ENCODE measurements around the gene FAM163A.

Gene FAM163A

DNA sequence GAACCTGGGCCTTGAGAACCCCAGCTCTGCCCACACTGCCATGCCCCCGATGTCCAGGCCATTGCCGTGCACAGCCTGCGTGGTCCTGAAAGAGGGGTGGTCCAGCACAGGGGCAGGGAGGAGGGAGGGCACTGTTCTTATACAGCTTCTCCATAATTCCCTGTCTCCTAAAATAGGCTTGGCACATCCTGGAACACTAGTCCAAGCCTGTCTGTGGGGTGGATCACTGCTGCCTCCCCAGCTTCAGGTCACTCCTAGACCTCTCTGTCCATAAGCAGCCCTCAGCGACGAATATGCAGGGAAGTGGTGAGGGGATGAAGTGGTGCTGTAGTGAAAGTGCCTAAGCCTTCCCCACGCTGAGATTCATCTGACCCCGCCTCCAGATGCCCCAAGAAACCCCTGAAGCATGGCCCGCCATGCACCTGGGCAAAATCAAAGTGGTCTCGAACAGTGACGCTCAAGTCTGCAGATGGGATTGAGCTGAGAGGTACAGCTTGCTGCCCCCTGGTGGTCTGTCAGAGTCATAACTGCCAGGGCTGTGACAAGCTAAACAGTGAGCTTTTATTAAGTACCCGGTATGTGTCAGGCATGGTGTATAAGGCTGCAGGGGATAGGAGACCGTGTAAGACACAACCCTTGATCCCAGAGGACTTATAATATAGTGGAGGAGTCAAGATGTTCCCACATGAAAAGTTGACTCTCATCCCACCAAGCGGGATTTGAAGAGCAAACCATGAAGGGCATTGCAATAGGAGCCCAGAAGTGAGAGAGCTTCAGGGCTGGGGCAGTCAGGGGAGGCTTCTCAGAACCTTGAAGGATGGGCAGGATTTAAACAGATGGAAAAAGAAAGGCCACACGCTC is 66.6 kb downstream of the FAM163A start:
- no peak overlapping the region for H2BK120ac ChIP-seq (ENCODE audit: low read depth, low read length)
- no peaks in the 10 kb centered on the region for H3K36me3 ChIP-seq (ENCODE audit: control insufficient read depth, insufficient read depth, low read length)
- H3K4ac ChIP-seq (ENCODE audit: low read depth, low read length), result no peak overlapping the region
- peak overlapping the region; percentile 49 for H3K56ac ChIP-seq (ENCODE audit: low read length)
- no peak overlapping the region for H2BK15ac ChIP-seq (replicated peaks; ENCODE audit: low read depth)
- H3K18ac ChIP-seq (ENCODE audit: low read length), result no peak overlapping the region
- H3K23ac ChIP-seq (ENCODE audit: low read length), result no peak overlapping the region
- DNase-seq, result peak; percentile 85
- no peaks in the 10 kb centered on the region for H3K27me3 ChIP-seq (ENCODE audit: insufficient read depth, low read length, poor library complexity)
- no peak overlapping the region for H3K4me2 ChIP-seq (ENCODE audit: low read length)
- WGBS (ENCODE audit: extremely low coverage, insufficient coverage, low lambda C conversion rate), result no CpG with 5 or more reads among the region's 14 CpGs
- no peak overlapping the region for H2AK5ac ChIP-seq (ENCODE audit: low read length)
- no peaks in the 10 kb centered on the region for H3K79me2 ChIP-seq (ENCODE audit: control insufficient read depth, insufficient read depth, low read length)
- H4K8ac ChIP-seq (ENCODE audit: low read depth, low read length), result no peak overlapping the region
- H3K4me3 ChIP-seq (ENCODE audit: low read length), result no peak overlapping the region
- no peak overlapping the region for H3K27ac ChIP-seq (ENCODE audit: low read depth, low read length)
- no peaks in the 10 kb centered on the region for H3K79me1 ChIP-seq (ENCODE audit: low read length)
- no peak overlapping the region for H3K9ac ChIP-seq (ENCODE audit: low read length)
- H2BK5ac ChIP-seq (ENCODE audit: low read length), result no peak overlapping the region
- H4K5ac ChIP-seq (ENCODE audit: low read length), result no peak overlapping the region
- no peaks in the 10 kb centered on the region for H3K4me1 ChIP-seq (ENCODE audit: control insufficient read depth, low read depth, low read length)

DNA sequence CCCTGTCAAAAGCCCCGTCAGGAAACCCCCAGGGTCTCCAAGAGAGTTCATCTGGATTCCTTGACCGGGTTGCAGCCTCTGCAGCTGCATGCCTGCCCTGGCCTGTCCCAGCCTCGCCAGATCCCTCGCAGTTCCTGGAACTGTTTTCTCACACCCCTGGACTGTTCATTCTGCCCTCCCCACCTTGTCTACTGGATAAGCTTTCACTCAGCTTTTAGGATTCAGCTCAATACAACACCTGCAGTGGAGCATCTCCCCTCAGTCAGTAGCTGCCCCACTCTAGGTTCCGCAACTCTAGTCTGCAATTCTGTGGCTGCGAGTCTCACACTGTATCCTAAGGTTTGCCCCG is 67.2 kb downstream of the FAM163A start:
- DNase-seq, result no peak
- Histone ChIP-seq H3K79me1 (ENCODE audit: low read length) (no peaks in the 10 kb centered on the region), H3K4me3 (ENCODE audit: low read length) (no peak overlapping the region), H3K9ac (ENCODE audit: low read length) (no peak overlapping the region), H2BK5ac (ENCODE audit: low read length) (no peak overlapping the region), H2BK120ac (ENCODE audit: low read depth, low read length) (no peak overlapping the region), H3K56ac (ENCODE audit: low read length) (no peak overlapping the region), H3K27ac (ENCODE audit: low read depth, low read length) (no peak overlapping the region), H3K4ac (ENCODE audit: low read depth, low read length) (no peak overlapping the region), H3K4me1 (ENCODE audit: control insufficient read depth, low read depth, low read length) (no peaks in the 10 kb centered on the region), H3K79me2 (ENCODE audit: control insufficient read depth, insufficient read depth, low read length) (no peaks in the 10 kb centered on the region), H3K27me3 (ENCODE audit: insufficient read depth, low read length, poor library complexity) (no peaks in the 10 kb centered on the region), H2BK15ac (replicated peaks; ENCODE audit: low read depth) (no peak overlapping the region), H3K4me2 (ENCODE audit: low read length) (no peak overlapping the region), H4K8ac (ENCODE audit: low read depth, low read length) (no peak overlapping the region), H2AK5ac (ENCODE audit: low read length) (no peak overlapping the region), H4K5ac (ENCODE audit: low read length) (no peak overlapping the region), H3K36me3 (ENCODE audit: control insufficient read depth, insufficient read depth, low read length) (no peaks in the 10 kb centered on the region), H3K18ac (ENCODE audit: low read length) (no peak overlapping the region), H3K23ac (ENCODE audit: low read length) (no peak overlapping the region)
- no CpG with 5 or more reads among the region's 7 CpGs for WGBS (ENCODE audit: extremely low coverage, insufficient coverage, low lambda C conversion rate)

DNA sequence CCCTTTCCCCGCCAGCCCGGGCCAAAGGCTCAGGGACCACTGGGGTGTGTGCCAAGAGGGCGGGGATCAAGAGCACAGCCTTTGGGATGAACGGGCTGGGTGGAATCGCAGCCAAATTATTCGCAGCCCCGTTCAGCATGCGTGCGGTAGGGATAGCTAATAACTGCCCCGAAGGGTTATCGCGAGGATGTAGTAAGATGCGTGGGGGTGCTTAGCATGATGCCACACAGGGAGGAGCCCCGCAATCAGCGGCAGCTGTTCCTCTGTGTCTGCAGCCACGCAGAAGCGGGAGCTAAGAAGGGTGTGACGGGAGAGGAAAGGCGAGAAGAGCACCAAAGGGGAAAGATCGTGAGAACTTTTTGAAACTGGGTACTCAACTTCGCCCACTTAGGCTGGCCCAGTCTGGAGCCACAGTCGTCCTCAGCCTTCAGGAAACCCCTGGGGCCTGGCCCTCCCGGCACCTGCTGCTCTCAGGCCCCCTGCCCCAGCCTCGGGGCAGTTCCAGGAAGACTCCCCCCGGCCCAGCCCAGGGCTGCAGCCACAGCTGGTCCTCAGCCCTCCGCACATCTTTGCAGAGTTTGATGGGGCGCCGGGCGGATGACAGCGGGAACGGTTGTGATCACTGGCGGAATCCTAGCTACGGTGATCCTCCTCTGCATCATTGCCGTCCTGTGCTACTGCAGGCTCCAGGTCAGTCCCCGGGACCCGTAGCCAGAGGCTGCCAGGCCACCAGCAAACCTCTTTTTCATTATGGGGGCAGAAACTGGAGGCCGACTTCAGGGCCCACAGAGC is 69.6 kb downstream of the FAM163A start:
- Histone ChIP-seq H4K5ac (ENCODE audit: low read length) (no peak overlapping the region), H3K4me3 (ENCODE audit: low read length) (no peak overlapping the region), H3K27ac (ENCODE audit: low read depth, low read length) (no peak overlapping the region), H3K56ac (ENCODE audit: low read length) (no peak overlapping the region), H3K79me1 (ENCODE audit: low read length) (no peaks in the 10 kb centered on the region), H3K23ac (ENCODE audit: low read length) (no peak overlapping the region), H3K9ac (ENCODE audit: low read length) (no peak overlapping the region), H3K4me1 (ENCODE audit: control insufficient read depth, low read depth, low read length) (no peaks in the 10 kb centered on the region), H3K36me3 (ENCODE audit: control insufficient read depth, insufficient read depth, low read length) (no peaks in the 10 kb centered on the region), H2BK5ac (ENCODE audit: low read length) (no peak overlapping the region), H2AK5ac (ENCODE audit: low read length) (no peak overlapping the region), H3K18ac (ENCODE audit: low read length) (no peak overlapping the region), H3K4ac (ENCODE audit: low read depth, low read length) (no peak overlapping the region), H3K27me3 (ENCODE audit: insufficient read depth, low read length, poor library complexity) (no peaks in the 10 kb centered on the region), H2BK15ac (replicated peaks; ENCODE audit: low read depth) (no peak overlapping the region), H4K8ac (ENCODE audit: low read depth, low read length) (no peak overlapping the region), H3K79me2 (ENCODE audit: control insufficient read depth, insufficient read depth, low read length) (no peaks in the 10 kb centered on the region), H3K4me2 (ENCODE audit: low read length) (no peak overlapping the region), H2BK120ac (ENCODE audit: low read depth, low read length) (no peak overlapping the region)
- no CpG with 5 or more reads among the region's 37 CpGs for WGBS (ENCODE audit: extremely low coverage, insufficient coverage, low lambda C conversion rate)
- no peak for DNase-seq

DNA sequence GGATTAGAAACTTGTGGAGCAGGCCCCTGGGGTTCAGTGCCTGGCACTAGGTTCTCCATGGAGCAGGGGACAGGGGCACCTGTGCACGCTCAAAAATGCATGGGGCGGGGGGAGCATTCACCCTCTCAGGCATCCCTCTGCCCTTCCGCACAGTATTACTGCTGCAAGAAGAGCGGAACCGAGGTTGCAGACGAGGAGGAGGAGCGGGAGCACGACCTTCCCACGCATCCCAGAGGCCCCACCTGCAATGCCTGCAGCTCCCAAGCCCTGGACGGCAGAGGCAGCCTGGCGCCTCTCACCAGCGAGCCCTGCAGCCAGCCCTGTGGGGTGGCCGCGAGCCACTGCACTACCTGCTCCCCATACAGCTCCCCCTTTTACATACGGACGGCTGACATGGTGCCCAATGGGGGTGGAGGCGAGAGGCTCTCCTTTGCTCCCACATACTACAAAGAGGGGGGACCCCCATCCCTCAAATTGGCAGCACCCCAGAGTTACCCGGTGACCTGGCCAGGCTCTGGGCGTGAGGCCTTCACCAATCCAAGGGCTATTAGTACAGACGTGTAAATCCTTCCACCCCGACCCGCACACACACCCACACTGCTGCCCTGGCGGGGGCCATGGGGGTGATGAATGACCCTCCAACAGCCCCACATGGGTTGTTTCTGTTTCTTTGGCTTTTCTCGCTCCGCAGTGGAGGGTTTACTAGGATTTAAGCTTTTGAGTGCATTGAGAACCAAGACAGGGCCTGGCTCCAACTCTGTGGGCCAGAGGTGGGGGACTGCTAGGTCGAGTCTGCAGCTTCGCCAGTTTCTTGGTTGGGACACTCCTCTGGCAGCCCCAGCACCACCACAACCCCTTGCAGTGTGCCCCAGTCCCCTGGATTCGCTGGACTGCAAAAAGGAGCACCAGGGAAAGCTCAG is 70.8 kb downstream of the FAM163A start:
- Histone ChIP-seq H3K4me2 (ENCODE audit: low read length) (no peak overlapping the region), H3K4me1 (ENCODE audit: control insufficient read depth, low read depth, low read length) (no peaks in the 10 kb centered on the region), H3K23ac (ENCODE audit: low read length) (no peak overlapping the region), H3K4ac (ENCODE audit: low read depth, low read length) (no peak overlapping the region), H3K56ac (ENCODE audit: low read length) (no peak overlapping the region), H4K8ac (ENCODE audit: low read depth, low read length) (no peak overlapping the region), H2BK5ac (ENCODE audit: low read length) (no peak overlapping the region), H3K27ac (ENCODE audit: low read depth, low read length) (no peak overlapping the region), H2BK15ac (replicated peaks; ENCODE audit: low read depth) (no peak overlapping the region), H3K36me3 (ENCODE audit: control insufficient read depth, insufficient read depth, low read length) (no peaks in the 10 kb centered on the region), H2BK120ac (ENCODE audit: low read depth, low read length) (no peak overlapping the region), H4K5ac (ENCODE audit: low read length) (no peak overlapping the region), H3K9ac (ENCODE audit: low read length) (no peak overlapping the region), H3K18ac (ENCODE audit: low read length) (no peak overlapping the region), H3K27me3 (ENCODE audit: insufficient read depth, low read length, poor library complexity) (no peaks in the 10 kb centered on the region), H3K79me1 (ENCODE audit: low read length) (no peaks in the 10 kb centered on the region), H2AK5ac (ENCODE audit: low read length) (no peak overlapping the region), H3K79me2 (ENCODE audit: control insufficient read depth, insufficient read depth, low read length) (no peaks in the 10 kb centered on the region), H3K4me3 (ENCODE audit: low read length) (no peak overlapping the region)
- no peak for DNase-seq
- WGBS (ENCODE audit: extremely low coverage, insufficient coverage, low lambda C conversion rate), result no CpG with 5 or more reads among the region's 28 CpGs

DNA sequence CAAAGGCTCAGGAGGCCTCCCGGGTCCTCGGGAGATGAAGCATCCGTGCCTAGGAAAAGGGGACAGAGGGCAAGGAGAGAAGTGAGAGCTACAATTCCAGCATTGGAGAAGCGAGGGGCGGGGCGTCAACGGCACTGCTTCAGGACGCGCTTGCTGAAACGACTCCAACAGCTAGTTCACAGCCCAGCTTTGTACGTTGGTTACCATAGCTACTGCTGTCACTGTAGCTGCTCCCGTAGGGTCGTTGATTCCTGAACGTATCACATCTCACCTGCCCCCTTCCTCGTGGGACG is 71.4 kb downstream of the FAM163A start:
- WGBS (ENCODE audit: extremely low coverage, insufficient coverage, low lambda C conversion rate), result no CpG with 5 or more reads among the region's 16 CpGs
- H3K27ac ChIP-seq (ENCODE audit: low read depth, low read length), result no peak overlapping the region

More for the DNA sequence above, 71.4 kb downstream of the FAM163A start:
- no peak overlapping the region for H4K5ac ChIP-seq (ENCODE audit: low read length)
- H3K56ac ChIP-seq (ENCODE audit: low read length), result peak overlapping the region; percentile 51
- H3K4me3 ChIP-seq (ENCODE audit: low read length), result no peak overlapping the region
- H3K4ac ChIP-seq (ENCODE audit: low read depth, low read length), result no peak overlapping the region
- no peak for DNase-seq
- no peak overlapping the region for H4K8ac ChIP-seq (ENCODE audit: low read depth, low read length)
- H2BK5ac ChIP-seq (ENCODE audit: low read length), result no peak overlapping the region
- no peak overlapping the region for H2BK120ac ChIP-seq (ENCODE audit: low read depth, low read length)
- H2AK5ac ChIP-seq (ENCODE audit: low read length), result no peak overlapping the region
- no peaks in the 10 kb centered on the region for H3K79me2 ChIP-seq (ENCODE audit: control insufficient read depth, insufficient read depth, low read length)
- no peaks in the 10 kb centered on the region for H3K27me3 ChIP-seq (ENCODE audit: insufficient read depth, low read length, poor library complexity)
- H3K4me2 ChIP-seq (ENCODE audit: low read length), result peak overlapping the region; percentile 92
- no peak overlapping the region for H3K18ac ChIP-seq (ENCODE audit: low read length)
- no peaks in the 10 kb centered on the region for H3K4me1 ChIP-seq (ENCODE audit: control insufficient read depth, low read depth, low read length)
- no peaks in the 10 kb centered on the region for H3K79me1 ChIP-seq (ENCODE audit: low read length)
- H3K23ac ChIP-seq (ENCODE audit: low read length), result no peak overlapping the region
- H3K36me3 ChIP-seq (ENCODE audit: control insufficient read depth, insufficient read depth, low read length), result no peaks in the 10 kb centered on the region
- H3K9ac ChIP-seq (ENCODE audit: low read length), result peak overlapping the region; percentile 36
- no peak overlapping the region for H2BK15ac ChIP-seq (replicated peaks; ENCODE audit: low read depth)

Data from mesendoderm (in vitro differentiated cells).